GM12801 (cell line): ENCODE data around the gene HAUS3.

Experiments used
- TF ChIP-seq, protein P1 (sequence below): IDR thresholded peaks from one replicate; pipeline ENCODE4 v1.5.1; 2011; ENCODE audit warnings: control low read depth; ENCODE audit not compliant: insufficient read length; ENCODE audit errors: extremely low read depth

The HAUS3 gene

DNA sequence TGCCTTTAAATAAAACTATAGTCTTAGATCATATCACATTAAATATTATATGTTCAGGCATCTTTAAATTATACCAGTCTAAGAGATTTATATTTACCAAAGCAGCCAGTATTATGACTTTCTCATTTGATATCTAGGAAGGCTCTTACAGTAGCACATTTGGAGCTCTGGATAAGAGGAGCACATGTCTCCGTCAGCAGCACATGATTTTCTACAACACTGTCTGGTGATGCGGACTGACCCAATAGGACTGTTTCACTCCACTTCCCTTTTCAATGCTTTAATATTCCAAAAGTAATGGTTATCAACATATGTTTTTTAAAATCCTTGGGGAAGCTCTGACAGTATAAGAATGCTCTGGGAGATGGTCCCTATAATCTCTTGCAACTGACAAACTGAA is 61.5 kb downstream of the HAUS3 start:
- TF ChIP-seq, protein P1, sequence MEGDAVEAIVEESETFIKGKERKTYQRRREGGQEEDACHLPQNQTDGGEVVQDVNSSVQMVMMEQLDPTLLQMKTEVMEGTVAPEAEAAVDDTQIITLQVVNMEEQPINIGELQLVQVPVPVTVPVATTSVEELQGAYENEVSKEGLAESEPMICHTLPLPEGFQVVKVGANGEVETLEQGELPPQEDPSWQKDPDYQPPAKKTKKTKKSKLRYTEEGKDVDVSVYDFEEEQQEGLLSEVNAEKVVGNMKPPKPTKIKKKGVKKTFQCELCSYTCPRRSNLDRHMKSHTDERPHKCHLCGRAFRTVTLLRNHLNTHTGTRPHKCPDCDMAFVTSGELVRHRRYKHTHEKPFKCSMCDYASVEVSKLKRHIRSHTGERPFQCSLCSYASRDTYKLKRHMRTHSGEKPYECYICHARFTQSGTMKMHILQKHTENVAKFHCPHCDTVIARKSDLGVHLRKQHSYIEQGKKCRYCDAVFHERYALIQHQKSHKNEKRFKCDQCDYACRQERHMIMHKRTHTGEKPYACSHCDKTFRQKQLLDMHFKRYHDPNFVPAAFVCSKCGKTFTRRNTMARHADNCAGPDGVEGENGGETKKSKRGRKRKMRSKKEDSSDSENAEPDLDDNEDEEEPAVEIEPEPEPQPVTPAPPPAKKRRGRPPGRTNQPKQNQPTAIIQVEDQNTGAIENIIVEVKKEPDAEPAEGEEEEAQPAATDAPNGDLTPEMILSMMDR, result no peak

- TF ChIP-seq, protein P1, result no peak
Observed at GRCh38 chr4:2179717-2180116, 62.2 kb downstream of the HAUS3 start.

DNA sequence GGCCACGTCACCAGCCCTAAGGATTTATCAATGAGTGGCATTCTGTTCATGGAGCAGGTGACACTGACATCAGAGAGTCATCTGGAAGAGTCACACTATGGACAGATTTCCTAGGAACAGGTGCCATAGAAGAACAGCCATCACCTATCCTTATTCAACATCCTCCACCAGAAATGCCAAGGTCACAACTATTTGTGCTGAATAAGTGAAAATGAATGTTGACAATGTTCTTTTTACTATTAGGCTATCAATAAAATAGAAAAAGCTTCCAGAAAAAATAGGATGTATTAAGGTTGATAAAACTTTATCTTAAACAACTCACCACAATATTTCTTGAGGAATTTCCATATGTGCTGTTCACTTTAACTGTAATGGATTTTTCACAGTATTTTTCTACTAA is 62.9 kb downstream of the HAUS3 start:
- TF ChIP-seq, protein P1, result no peak
